CD14-positive monocyte (primary cell): Measurements from ENCODE around the gene LRRC28. TPM values are rescaled to one million over a fixed set of nuclear protein-coding genes. Genes with fewer than 3 reads are reported as not detected.
A peak's percentile ranks its signal among the peaks of the same experiment; 100 is the strongest.

Experiments
- DNase-seq, 3 donors: peaks; one replicate each; pipeline ENCODE4 v3.0.0-alpha.2; 2011 to 2022
- H2AFZ ChIP-seq: 2 replicates; pipeline ENCODE4 v1.6.0; 2012; ENCODE audit warnings: mild to moderate bottlenecking, low read depth, low read length, inconsistent platforms; ENCODE audit not compliant: insufficient read depth, poor library complexity, severe bottlenecking
- H3K27ac ChIP-seq, 2 donors: 1 replicate in 1 of 2; 2 replicates in 1 of 2; pipeline ENCODE4 v1.5.1; 2012 to 2013; ENCODE audit warnings: low read length in 2 of 2, control low read depth in 1 of 2, inconsistent platforms in 1 of 2, low read depth in 1 of 2, mild to moderate bottlenecking in 1 of 2
- H3K27me3 ChIP-seq, 2 donors: one replicate each; pipeline versions ENCODE4 v1.6.0 to v1.6.1; 2011 to 2013; ENCODE audit warnings: low read length in 2 of 2; ENCODE audit not compliant: control insufficient read depth in 2 of 2, insufficient read depth in 2 of 2
- H3K36me3 ChIP-seq, 2 donors: replicated peaks in 1 of 2; 1 replicate in 1 of 2; 2 replicates in 1 of 2; pipeline versions ENCODE4 v1.5.1 to v1.6.1; 2012 to 2013; ENCODE audit warnings: low read length in 2 of 2, control low read depth in 1 of 2, inconsistent platforms in 1 of 2, mild to moderate bottlenecking in 1 of 2; ENCODE audit not compliant: insufficient read depth in 2 of 2, control insufficient read depth in 1 of 2
- H3K4me1 ChIP-seq, 2 donors: 1 replicate in 1 of 2; 2 replicates in 1 of 2; pipeline versions ENCODE4 v1.5.1 to v1.6.1; 2012 to 2013; ENCODE audit warnings: low read length in 2 of 2, control low read depth in 1 of 2, inconsistent platforms in 1 of 2, mild to moderate bottlenecking in 1 of 2, moderate library complexity in 1 of 2; ENCODE audit not compliant: insufficient read depth in 2 of 2, control insufficient read depth in 1 of 2
- H3K4me2 ChIP-seq: replicated peaks from 2 replicates; pipeline ENCODE3; 2012; ENCODE audit warnings: low read length, moderate library complexity, mild to moderate bottlenecking; ENCODE audit not compliant: poor library complexity, severe bottlenecking; ENCODE audit errors: extremely low read depth
- H3K4me3 ChIP-seq, 3 experiments: fragments of 200-600 bp in 1 of 3; sonication (generic) in 1 of 3; replicated peaks in 1 of 3; 1 replicate in 2 of 3; 2 replicates in 1 of 3; pipeline ENCODE4 v1.5.1; 2011 to 2013; ENCODE audit warnings: low read length in 3 of 3, mild to moderate bottlenecking in 3 of 3, control low read depth in 2 of 3, low read depth in 2 of 3, inconsistent platforms in 1 of 3, moderate library complexity in 1 of 3
- H3K79me2 ChIP-seq: 2 replicates; pipeline ENCODE4 v1.6.0; 2012; ENCODE audit warnings: mild to moderate bottlenecking, control low read depth, inconsistent platforms, low read length, moderate library complexity; ENCODE audit not compliant: insufficient read depth
- H3K9ac ChIP-seq: 2 replicates; pipeline ENCODE4 v1.6.0; 2017; ENCODE audit warnings: low read length, mild to moderate bottlenecking; ENCODE audit not compliant: insufficient read depth, poor library complexity, severe bottlenecking
- H3K9me3 ChIP-seq, 2 donors: replicated peaks in 1 of 2; 1 replicate in 1 of 2; 2 replicates in 1 of 2; pipeline versions ENCODE4 v1.5.1 to v1.6.1; 2012 to 2013; ENCODE audit warnings: low read length in 2 of 2, control low read depth in 1 of 2; ENCODE audit not compliant: control insufficient read depth in 1 of 2, insufficient read depth in 1 of 2
- H4K20me1 ChIP-seq: 2 replicates; pipeline ENCODE4 v1.6.0; 2012; ENCODE audit warnings: mild to moderate bottlenecking, low read length, control low read depth, moderate library complexity; ENCODE audit not compliant: insufficient read depth
- H3K27ac Mint-ChIP-seq, 7 donors: one replicate each; pipeline ENCODE4 v1.8.0; 2020; ENCODE audit warnings: mild to moderate bottlenecking in 7 of 7, mixed read lengths in 7 of 7, moderate library complexity in 6 of 7, inconsistent platforms in 2 of 7
- H3K27me3 Mint-ChIP-seq, 3 donors: one replicate each; pipeline ENCODE4 v1.8.0; 2021 to 2022; ENCODE audit warnings: low read depth in 3 of 3, mild to moderate bottlenecking in 3 of 3, mixed read lengths in 3 of 3, moderate library complexity in 3 of 3, inconsistent platforms in 1 of 3
- H3K36me3 Mint-ChIP-seq, 2 donors: one replicate each; pipeline ENCODE4 v1.8.0; 2020; ENCODE audit warnings: mixed read lengths in 2 of 2, inconsistent platforms in 1 of 2, mild to moderate bottlenecking in 1 of 2
- H3K4me1 Mint-ChIP-seq: one replicate; pipeline ENCODE4 v1.8.0; 2020; ENCODE audit warnings: mild to moderate bottlenecking, mixed read lengths
- H3K4me3 Mint-ChIP-seq, 2 donors: one replicate each; pipeline ENCODE4 v1.8.0; 2020; ENCODE audit warnings: mild to moderate bottlenecking in 2 of 2, mixed read lengths in 2 of 2, moderate library complexity in 1 of 2
- H3K9me3 Mint-ChIP-seq, 7 donors: one replicate each; pipeline ENCODE4 v1.8.0; 2020 to 2022; ENCODE audit warnings: mixed read lengths in 7 of 7, mild to moderate bottlenecking in 6 of 7, moderate library complexity in 6 of 7, inconsistent platforms in 2 of 7
- WGBS: methylation state at CpG from one replicate; pipeline ENCODE4 v1.1.5; 2013; ENCODE audit warnings: missing lambda C conversion rate; ENCODE audit not compliant: insufficient coverage; 5-methylcytosine and 5-hydroxymethylcytosine counted together
- intact Hi-C, 2 donors: fragments of 100-400 bp; cut with micrococcal nuclease; formaldehyde crosslinking; loops; one replicate each; pipeline versions ENCODE4 v1.15.0 to v1.15.1; 2023
- polyA plus RNA-seq, 3 donors: library from polyadenylated mRNA; depleted of rRNA in 1 of 3; unstranded in 2 of 3; stranded (reverse) in 1 of 3; fragments of 300-500 nt in 2 of 3; fragments of >200 nt in 1 of 3; fragmentation: Illumina TruSeq in 2 of 3; gene quantifications; 1 replicate in 2 of 3; 2 replicates in 1 of 3; pipeline ENCODE4 v1.2.3, GENCODE V29; 2012 to 2021
- TF ChIP-seq, protein P1 (sequence below): fragments of 200-600 bp; IDR thresholded peaks from one replicate; pipeline ENCODE4 v1.8.0; 2022; ENCODE audit warnings: antibody characterized with exemption, mild to moderate bottlenecking

Gene LRRC28
- polyA plus RNA-seq, 3 donors, result 18.6 to 25.3 (median 19.8) TPM

DNA sequence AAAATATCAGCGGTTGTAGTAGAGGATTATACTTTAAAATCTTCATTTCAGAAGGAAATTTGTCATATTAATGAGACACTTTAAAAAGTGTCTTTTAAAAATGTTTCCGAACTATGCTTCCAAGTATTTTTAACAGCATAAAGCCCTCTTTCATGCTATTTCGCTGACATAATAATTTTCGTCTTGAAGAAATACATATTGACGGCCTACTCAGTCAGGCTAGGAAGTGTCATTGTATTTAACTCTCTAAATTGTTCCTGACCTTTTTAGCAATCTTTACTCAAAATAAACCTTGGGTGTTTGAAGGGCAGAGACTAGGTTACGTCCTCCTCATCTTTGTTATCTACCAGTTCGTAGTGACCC is 806 bp upstream of the LRRC28 start:
- peak overlapping the region; percentile 67 to 98 (median 95) for H3K4me3 ChIP-seq
- H3K4me2 ChIP-seq, result peak overlapping the region; percentile 93
- peaks cover 0 to 5% (median 0%) of the 10 kb centered on the region in 7 donors for H3K9me3 Mint-ChIP-seq
- H3K27me3 ChIP-seq, result no peaks in the 10 kb centered on the region
- no peaks in the 10 kb centered on the region for H4K20me1 ChIP-seq
- peaks cover 27% of the 10 kb centered on the region for H3K4me1 Mint-ChIP-seq
- TF ChIP-seq, protein P1, sequence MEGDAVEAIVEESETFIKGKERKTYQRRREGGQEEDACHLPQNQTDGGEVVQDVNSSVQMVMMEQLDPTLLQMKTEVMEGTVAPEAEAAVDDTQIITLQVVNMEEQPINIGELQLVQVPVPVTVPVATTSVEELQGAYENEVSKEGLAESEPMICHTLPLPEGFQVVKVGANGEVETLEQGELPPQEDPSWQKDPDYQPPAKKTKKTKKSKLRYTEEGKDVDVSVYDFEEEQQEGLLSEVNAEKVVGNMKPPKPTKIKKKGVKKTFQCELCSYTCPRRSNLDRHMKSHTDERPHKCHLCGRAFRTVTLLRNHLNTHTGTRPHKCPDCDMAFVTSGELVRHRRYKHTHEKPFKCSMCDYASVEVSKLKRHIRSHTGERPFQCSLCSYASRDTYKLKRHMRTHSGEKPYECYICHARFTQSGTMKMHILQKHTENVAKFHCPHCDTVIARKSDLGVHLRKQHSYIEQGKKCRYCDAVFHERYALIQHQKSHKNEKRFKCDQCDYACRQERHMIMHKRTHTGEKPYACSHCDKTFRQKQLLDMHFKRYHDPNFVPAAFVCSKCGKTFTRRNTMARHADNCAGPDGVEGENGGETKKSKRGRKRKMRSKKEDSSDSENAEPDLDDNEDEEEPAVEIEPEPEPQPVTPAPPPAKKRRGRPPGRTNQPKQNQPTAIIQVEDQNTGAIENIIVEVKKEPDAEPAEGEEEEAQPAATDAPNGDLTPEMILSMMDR, result no peak
- peaks cover 28 to 38% of the 10 kb centered on the region in 2 donors for H3K4me1 ChIP-seq
- H3K27ac Mint-ChIP-seq, result peak overlapping the region; percentile 85 to 95 (median 90)
- no peaks in the 10 kb centered on the region for H3K36me3 Mint-ChIP-seq
- H3K36me3 ChIP-seq, result no peaks in the 10 kb centered on the region
- intact Hi-C loops, result loop anchor here (10.0 kb wide), 3 partner anchors 314 to 674 kb away; partner anchors contain the start of genes LYSMD4 (in 1 of the 2) and MEF2A (in 1 of the 2)
- DNase-seq, result no peak
- no peaks in the 10 kb centered on the region for H3K79me2 ChIP-seq
- H3K27ac ChIP-seq, result peak overlapping the region; percentile 78 to 90
- H2AFZ ChIP-seq, result peak overlapping the region; percentile 92
- H3K27me3 Mint-ChIP-seq, result no peaks in the 10 kb centered on the region
- peak overlapping the region; percentile 87 to 92 for H3K4me3 Mint-ChIP-seq
- H3K9me3 ChIP-seq, result no peaks in the 10 kb centered on the region
- peak overlapping the region; percentile 81 for H3K9ac ChIP-seq
- 51% methylated on average over 2 of the region's 7 CpGs for WGBS

GRCh38 chr15:99252326-99252725 is 1.0 kb downstream of the LRRC28 start:
- H3K27me3 Mint-ChIP-seq, result no peaks in the 10 kb centered on the region
- H3K9me3 Mint-ChIP-seq, result peaks cover 0 to 5% (median 0%) of the 10 kb centered on the region in 7 donors
- intact Hi-C loops, result loop anchor here (10.0 kb wide), 3 partner anchors 312 to 672 kb away; partner anchors contain the start of genes LYSMD4 (in 1 of the 2) and MEF2A (in 1 of the 2)
- no peak overlapping the region for H3K27ac Mint-ChIP-seq
- H3K36me3 Mint-ChIP-seq, result peaks cover 8 to 9% of the 10 kb centered on the region in 2 donors
- H3K27me3 ChIP-seq, result no peaks in the 10 kb centered on the region
- peak overlapping the region; percentile 100 for H2AFZ ChIP-seq
- H3K4me3 Mint-ChIP-seq, result peak overlapping the region; percentile 21 to 87
- no peak overlapping the region for H3K27ac ChIP-seq
- H3K36me3 ChIP-seq, result peaks cover 0 to 9% of the 10 kb centered on the region in 2 donors
- TF ChIP-seq, protein P1, result no peak
- peak overlapping the region; percentile 81 for H3K9ac ChIP-seq
- H3K4me1 ChIP-seq, result peaks cover 28 to 38% of the 10 kb centered on the region in 2 donors
- no peaks in the 10 kb centered on the region for H3K9me3 ChIP-seq
- H3K4me1 Mint-ChIP-seq, result peaks cover 27% of the 10 kb centered on the region
- DNase-seq, result no peak
- no peaks in the 10 kb centered on the region for H4K20me1 ChIP-seq
- H3K4me3 ChIP-seq, result peak overlapping the region in 1 of 3 experiments; percentile 95
- no CpG with 5 or more reads among the region's 7 CpGs for WGBS
- peaks cover 3% of the 10 kb centered on the region for H3K79me2 ChIP-seq
- H3K4me2 ChIP-seq, result peak overlapping the region; percentile 93
